IMR-90 (cell line): Measurements from ENCODE around the gene RAET1G. TPM values are rescaled to one million over a fixed set of nuclear protein-coding genes. Genes with fewer than 3 reads are reported as not detected.

ENCODE experiments used
- ATAC-seq: fragments of 200-7000 bp; cut with Tn5 transposase; 2 replicates; pipeline ENCODE4 v1.9.1; 2020; ENCODE audit warnings: low read depth, mild to moderate bottlenecking, moderate library complexity
- BruUV-seq: library from RNA; stranded (reverse); fragments of 400-500 nt; replicated peaks from 2 replicates; lab custom pipeline; 2021; lab: Mats Ljungman, UMichigan
- CTCF ChIA-PET: fragments of 300-600 bp; formaldehyde crosslinking; extraction: SDS; loops from one replicate; lab custom pipeline; 2021; ENCODE audit warnings: antibody characterized with exemption; lab: Yijun Ruan, JAX
- POLR2A ChIA-PET: fragments of 300-600 bp; sonication (Branson Sonifier 250); formaldehyde crosslinking; loops from one replicate; lab custom pipeline; 2022; ENCODE audit warnings: antibody characterized with exemption; ENCODE audit not compliant: unreplicated experiment; lab: Charles Lee
- DNase-seq: peaks from one replicate; pipeline ENCODE4 v3.0.0; 2013
- H2AFZ ChIP-seq: replicated peaks from 2 replicates; pipeline ENCODE3; 2013; ENCODE audit warnings: low read length, mild to moderate bottlenecking; ENCODE audit not compliant: poor library complexity
- H2AK5ac ChIP-seq: 2 replicates; pipeline ENCODE4 v1.6.1; 2013; ENCODE audit warnings: low read depth, low read length, inconsistent platforms
- H2AK9ac ChIP-seq: replicated peaks from 2 replicates; pipeline ENCODE3; 2013; ENCODE audit warnings: mild to moderate bottlenecking, low read depth, low read length, moderate library complexity; ENCODE audit not compliant: poor library complexity
- H2BK120ac ChIP-seq: 2 replicates; pipeline ENCODE4 v1.6.1; 2013; ENCODE audit warnings: low read depth, low read length, inconsistent platforms
- H2BK15ac ChIP-seq: 3 replicates; pipeline ENCODE4 v1.6.1; 2013; ENCODE audit warnings: low read depth, low read length, inconsistent platforms
- H2BK20ac ChIP-seq: 2 replicates; pipeline ENCODE4 v1.6.1; 2013; ENCODE audit warnings: low read depth, mild to moderate bottlenecking, inconsistent platforms, low read length, moderate library complexity
- H2BK5ac ChIP-seq: 2 replicates; pipeline ENCODE4 v1.6.1; 2013; ENCODE audit warnings: mild to moderate bottlenecking, low read depth, low read length, inconsistent platforms; ENCODE audit not compliant: poor library complexity, severe bottlenecking
- H3K14ac ChIP-seq: replicated peaks from 2 replicates; pipeline ENCODE4 v1.6.1; 2013; ENCODE audit warnings: low read depth, low read length, inconsistent platforms
- H3K18ac ChIP-seq: 2 replicates; pipeline ENCODE4 v1.6.1; 2013; ENCODE audit warnings: low read depth, low read length, control low read depth
- H3K23ac ChIP-seq: 2 replicates; pipeline ENCODE4 v1.6.1; 2013; ENCODE audit warnings: low read depth, low read length, inconsistent platforms
- H3K27ac ChIP-seq: 2 replicates; pipeline ENCODE4 v1.5.1; 2013; ENCODE audit warnings: mild to moderate bottlenecking, control low read depth, low read length; ENCODE audit not compliant: insufficient read depth
- H3K27me3 ChIP-seq: 2 replicates; pipeline ENCODE4 v1.6.1; 2013; ENCODE audit warnings: low read length; ENCODE audit not compliant: control insufficient read depth, insufficient read depth
- H3K36me3 ChIP-seq: 2 replicates; pipeline ENCODE4 v1.6.1; 2013; ENCODE audit warnings: low read length, mixed read lengths; ENCODE audit not compliant: control insufficient read depth, insufficient read depth
- H3K4ac ChIP-seq: 2 replicates; pipeline ENCODE4 v1.6.1; 2013; ENCODE audit warnings: low read depth, low read length, inconsistent platforms
- H3K4me1 ChIP-seq: 2 replicates; pipeline ENCODE4 v1.6.1; 2013; ENCODE audit warnings: low read length, mixed read lengths; ENCODE audit not compliant: control insufficient read depth, insufficient read depth
- H3K4me2 ChIP-seq: 2 replicates; pipeline ENCODE4 v1.6.1; 2013; ENCODE audit warnings: low read depth, mild to moderate bottlenecking, control low read depth, low read length, moderate library complexity
- H3K4me3 ChIP-seq: 2 replicates; pipeline ENCODE4 v1.5.1; 2013; ENCODE audit warnings: low read depth, mild to moderate bottlenecking, control low read depth, low read length, moderate library complexity; ENCODE audit not compliant: insufficient read depth
- H3K56ac ChIP-seq: 2 replicates; pipeline ENCODE4 v1.6.1; 2013; ENCODE audit warnings: low read length, inconsistent platforms; ENCODE audit not compliant: insufficient read depth; ENCODE audit errors: extremely low read depth
- H3K79me1 ChIP-seq, 2 experiments: 2 replicates each; pipeline ENCODE4 v1.6.1; 2013; ENCODE audit warnings: low read length in 2 of 2, inconsistent platforms in 1 of 2, low read depth in 1 of 2
- H3K9ac ChIP-seq: 2 replicates; pipeline ENCODE4 v1.6.1; 2013; ENCODE audit warnings: low read depth, low read length, control low read depth
- H3K9me1 ChIP-seq: 2 replicates; pipeline ENCODE4 v1.6.1; 2013; ENCODE audit warnings: low read length, inconsistent platforms; ENCODE audit not compliant: insufficient read depth
- H3K9me3 ChIP-seq: 2 replicates; pipeline ENCODE4 v1.6.1; 2013; ENCODE audit warnings: low read length; ENCODE audit not compliant: control insufficient read depth, insufficient read depth
- H4K20me1 ChIP-seq: 2 replicates; pipeline ENCODE4 v1.6.1; 2013; ENCODE audit warnings: low read length, inconsistent platforms; ENCODE audit not compliant: insufficient read depth
- H4K5ac ChIP-seq: 2 replicates; pipeline ENCODE4 v1.6.1; 2013; ENCODE audit warnings: mild to moderate bottlenecking, low read depth, low read length, control low read depth
- H4K8ac ChIP-seq, 2 experiments: 2 replicates each; pipeline ENCODE4 v1.6.1; 2013; ENCODE audit warnings: low read depth in 2 of 2, low read length in 2 of 2, control low read depth in 1 of 2, inconsistent platforms in 1 of 2
- H4K91ac ChIP-seq: 2 replicates; pipeline ENCODE4 v1.6.1; 2013; ENCODE audit warnings: low read depth, low read length, inconsistent platforms; ENCODE audit not compliant: insufficient read depth
- BHLHE40 ChIP-seq: fragments of 150-350 bp; IDR thresholded peaks from 2 replicates; pipeline ENCODE4 v1.6.1; 2016; ENCODE audit warnings: mild to moderate bottlenecking, low read depth, low read length
- CEBPB ChIP-seq: IDR thresholded peaks from 2 replicates; pipeline ENCODE4 v1.6.1; 2012; ENCODE audit warnings: low read depth, low read length, improper control_type of control experiment
- CHD1 ChIP-seq: IDR thresholded peaks from 2 replicates; pipeline ENCODE4 v1.6.1; 2012; ENCODE audit warnings: low read depth, low read length, improper control_type of control experiment
- CTCF ChIP-seq: conservative IDR thresholded peaks from 2 replicates; pipeline ENCODE4 v1.5.1; 2012; ENCODE audit warnings: mild to moderate bottlenecking, low read depth, low read length, improper control_type of control experiment
- ELK1 ChIP-seq: fragments of 150-350 bp; IDR thresholded peaks from 2 replicates; pipeline ENCODE4 v1.6.1; 2016; ENCODE audit warnings: low read depth, mild to moderate bottlenecking, low read length, moderate library complexity, borderline replicate concordance
- FOS ChIP-seq: fragments of 150-350 bp; IDR thresholded peaks from 2 replicates; pipeline ENCODE4 v1.6.1; 2016; ENCODE audit warnings: low read depth, low read length
- MAFK ChIP-seq: IDR thresholded peaks from 2 replicates; pipeline ENCODE4 v1.6.1; 2012; ENCODE audit warnings: low read depth, low read length, improper control_type of control experiment
- MAZ ChIP-seq: IDR thresholded peaks from 2 replicates; pipeline ENCODE4 v1.6.1; 2012; ENCODE audit warnings: low read depth, mild to moderate bottlenecking, low read length, improper control_type of control experiment, moderate library complexity, borderline replicate concordance
- MXI1 ChIP-seq: IDR thresholded peaks from 2 replicates; pipeline ENCODE4 v1.6.1; 2012; ENCODE audit warnings: low read depth, mild to moderate bottlenecking, low read length, moderate library complexity, borderline replicate concordance
- NFE2L2 ChIP-seq: fragments of 150-350 bp; IDR thresholded peaks from 2 replicates; pipeline ENCODE4 v1.6.1; 2016; ENCODE audit warnings: low read depth, mild to moderate bottlenecking, low read length
- POLR2A ChIP-seq: IDR thresholded peaks from 2 replicates; pipeline ENCODE4 v1.6.1; 2012; ENCODE audit warnings: mild to moderate bottlenecking, low read depth, low read length
- RAD21 ChIP-seq: IDR thresholded peaks from 2 replicates; pipeline ENCODE4 v1.6.1; 2012; ENCODE audit warnings: low read length, improper control_type of control experiment
- RCOR1 ChIP-seq: IDR thresholded peaks from 2 replicates; pipeline ENCODE4 v1.6.1; 2012; ENCODE audit warnings: mild to moderate bottlenecking, low read length, improper control_type of control experiment; ENCODE audit not compliant: insufficient replicate concordance
- RFX5 ChIP-seq: IDR thresholded peaks from 2 replicates; pipeline ENCODE4 v1.8.0; 2012; ENCODE audit warnings: low read depth, mild to moderate bottlenecking, low read length, moderate library complexity
- SMC3 ChIP-seq: fragments of 150-350 bp; IDR thresholded peaks from 2 replicates; pipeline ENCODE4 v1.6.1; 2016; ENCODE audit warnings: low read depth, mild to moderate bottlenecking, antibody characterized with exemption, low read length, moderate library complexity
- WGBS, 2 experiments: methylation state at CpG; one replicate each; pipeline versions ENCODE4 v1.1.5 to v1.1.7; 2013; ENCODE audit warnings: missing lambda C conversion rate in 2 of 2; ENCODE audit not compliant: insufficient read length in 1 of 2; ENCODE audit errors: extremely low coverage in 2 of 2; 5-methylcytosine and 5-hydroxymethylcytosine counted together
- dilution Hi-C: fragments of 300-500 bp; cut with HindIII; formaldehyde crosslinking; loops from one replicate; pipeline ENCODE4 v1.14.3; 2018; ENCODE audit warnings: low sequenced_read_pairs; ENCODE audit not compliant: unreplicated experiment
- in situ Hi-C: fragments of 300-500 bp; cut with MboI; formaldehyde crosslinking; loops from 3 replicates; pipeline ENCODE4 v1.14.3; 2019; ENCODE audit warnings: low sequenced_read_pairs, inconsistent platforms, mixed read lengths
- intact Hi-C: fragments of 100-400 bp; cut with micrococcal nuclease; formaldehyde crosslinking; loops from 2 replicates; pipeline ENCODE4 v1.10.0; 2022
- polyA plus RNA-seq, 3 experiments: library from polyadenylated mRNA; depleted of rRNA; stranded (reverse); fragments of >200 nt; gene quantifications; 2 replicates each; pipeline ENCODE4 v1.2.3, GENCODE V29; 2012; ENCODE audit warnings: low replicate concordance in 1 of 3
- total RNA-seq: library from RNA; depleted of rRNA; stranded (reverse); fragments of >200 nt; gene quantifications from 2 replicates; pipeline ENCODE4 v1.2.3, GENCODE V29; 2012

Gene RAET1G
- total and polyA plus RNA-seq, 2 of the 4 experiments (the other 2 are of a cell fraction) = 1.3 to 4.2 TPM

- DNase-seq (peak; percentile 52), ATAC-seq (0 out of 2 replicates have a peak, but pooled peaks have one; percentile 12)
- intact Hi-C loops (no loop called here), dilution Hi-C loops (no loop called here), in situ Hi-C loops (no loop called here)
- Histone ChIP-seq H3K14ac (peak overlapping the region; percentile 84), H3K79me1 (peaks cover 0 to 11% of the 10 kb centered on the region in 2 experiments; a peak in 1 of 4 replicates), H3K56ac (no peak overlapping the region), H3K9me1 (peaks cover 20% of the 10 kb centered on the region), H3K27ac (peak overlapping the region; percentile 79), H4K5ac (peak overlapping the region; percentile 50), H3K9ac (no peak overlapping the region), H3K23ac (peak overlapping the region; percentile 43; the same call in 1 of the 2 replicates), H3K4me3 (no peak overlapping the region), H3K27me3 (no peaks in the 10 kb centered on the region), H3K4ac (peak overlapping the region; percentile 85), H2BK15ac (peak overlapping the region; percentile 89; the same call in 2 of the 3 replicates), H3K18ac (peak overlapping the region; percentile 88), H4K20me1 (no peaks in the 10 kb centered on the region), H3K9me3 (no peaks in the 10 kb centered on the region), H3K36me3 (no peaks in the 10 kb centered on the region), H2BK5ac (peak overlapping the region; percentile 91), H4K91ac (peak overlapping the region; percentile 94), H2AK5ac (peak overlapping the region; percentile 96), H3K4me1 (peaks cover 24% of the 10 kb centered on the region), H2BK120ac (peak overlapping the region; percentile 92), H2BK20ac (peak overlapping the region; percentile 88), H4K8ac (peak overlapping the region; percentile 5 to 91), H3K4me2 (peak overlapping the region; percentile 60), H2AFZ (peak overlapping the region; percentile 11), H2AK9ac (peak overlapping the region; percentile 18)
- CTCF ChIA-PET = no interaction called here
- 100% methylated on average over 1 of the region's 3 CpGs; no CpG with 5 or more reads in 1 of the 2 experiments for WGBS, 2 experiments
- TF ChIP-seq BHLHE40 (no peak), MAZ (no peak), RFX5 (no peak), CTCF (no peak), MAFK (no peak), CHD1 (no peak), SMC3 (no peak), POLR2A (no peak), CEBPB (no peak), FOS (no peak), RCOR1 (no peak), NFE2L2 (no peak), ELK1 (no peak), MXI1 (no peak), RAD21 (no peak)
- BruUV-seq = no TSS peak
- POLR2A ChIA-PET = no interaction called here
These were observed 26.4 kb downstream of the RAET1G start for GRCh38 chr6:149896491-149896890.
